Stimulated activated CD8-positive, alpha-beta memory T cell treated with anti-CD3 and anti-CD28 coated beads, Interleukin-4, amount 100 ng/mL, for 1 hour (primary cell): ENCODE data around the gene DPP6.

Source experiments
- DNase-seq, 2 donors: peaks; one replicate each; pipeline ENCODE4 v3.0.0-alpha.2; 2020; ENCODE audit warnings: low read depth in 2 of 2, low spot score in 1 of 2

DPP6 gene

GRCh38 chr7:154757756-154758155, 705.6 kb downstream of the DPP6 start:
- DNase-seq: no peak

GRCh38 chr7:154759989-154760388, 707.8 kb downstream of the DPP6 start:
- no peak for DNase-seq

- DNase-seq: no peak
Observed at GRCh38 chr7:154765118-154765517, 712.9 kb downstream of the DPP6 start.

- DNase-seq: no peak
Observed at GRCh38 chr7:154767142-154767541, 714.9 kb downstream of the DPP6 start.

GRCh38 chr7:154767821-154768415, 715.7 kb downstream of the DPP6 start:
- DNase-seq: no peak

- no peak for DNase-seq
Observed at GRCh38 chr7:154769001-154769400, 716.8 kb downstream of the DPP6 start.

- no peak for DNase-seq
Observed at GRCh38 chr7:154769527-154769926, 717.3 kb downstream of the DPP6 start.

- DNase-seq: no peak
Observed at GRCh38 chr7:154770361-154770760, 718.2 kb downstream of the DPP6 start.

- DNase-seq: no peak
Observed at GRCh38 chr7:154770962-154771361, 718.8 kb downstream of the DPP6 start.

GRCh38 chr7:154774303-154774969, 722.2 kb downstream of the DPP6 start:
- DNase-seq: no peak

GRCh38 chr7:154775681-154776080, 723.5 kb downstream of the DPP6 start:
- DNase-seq: no peak

GRCh38 chr7:154776350-154776749, 724.2 kb downstream of the DPP6 start:
- no peak for DNase-seq

- DNase-seq: no peak
Observed at GRCh38 chr7:154777023-154777422, 724.8 kb downstream of the DPP6 start.

GRCh38 chr7:154777489-154777888, 725.3 kb downstream of the DPP6 start:
- DNase-seq: no peak

- DNase-seq: no peak
Observed at GRCh38 chr7:154777908-154778307, 725.7 kb downstream of the DPP6 start.

- DNase-seq: no peak
Observed at GRCh38 chr7:154781369-154782303, 729.4 kb downstream of the DPP6 start.

- DNase-seq: no peak
Observed at GRCh38 chr7:154783281-154783909, 731.2 kb downstream of the DPP6 start.

GRCh38 chr7:154785898-154786297, 733.7 kb downstream of the DPP6 start:
- DNase-seq: no peak

GRCh38 chr7:154789404-154789803, 737.2 kb downstream of the DPP6 start:
- DNase-seq: no peak

- DNase-seq: no peak
Observed at GRCh38 chr7:154791611-154792010, 739.4 kb downstream of the DPP6 start.

GRCh38 chr7:154792436-154793055, 740.3 kb downstream of the DPP6 start:
- DNase-seq: no peak
